ENCODE measurements around the gene ASCC1. TPM values are rescaled to one million over a fixed set of nuclear protein-coding genes. Genes with fewer than 3 reads are reported as not detected.

ASCC1 gene
- total and polyA plus RNA-seq, 2 experiments from 2014 or later: 13.7 to 37.2 TPM

GRCh38 chr10:72200883-72201282, 15.2 kb downstream of the ASCC1 start (continued):
- TF ChIP-seq, protein P1, sequence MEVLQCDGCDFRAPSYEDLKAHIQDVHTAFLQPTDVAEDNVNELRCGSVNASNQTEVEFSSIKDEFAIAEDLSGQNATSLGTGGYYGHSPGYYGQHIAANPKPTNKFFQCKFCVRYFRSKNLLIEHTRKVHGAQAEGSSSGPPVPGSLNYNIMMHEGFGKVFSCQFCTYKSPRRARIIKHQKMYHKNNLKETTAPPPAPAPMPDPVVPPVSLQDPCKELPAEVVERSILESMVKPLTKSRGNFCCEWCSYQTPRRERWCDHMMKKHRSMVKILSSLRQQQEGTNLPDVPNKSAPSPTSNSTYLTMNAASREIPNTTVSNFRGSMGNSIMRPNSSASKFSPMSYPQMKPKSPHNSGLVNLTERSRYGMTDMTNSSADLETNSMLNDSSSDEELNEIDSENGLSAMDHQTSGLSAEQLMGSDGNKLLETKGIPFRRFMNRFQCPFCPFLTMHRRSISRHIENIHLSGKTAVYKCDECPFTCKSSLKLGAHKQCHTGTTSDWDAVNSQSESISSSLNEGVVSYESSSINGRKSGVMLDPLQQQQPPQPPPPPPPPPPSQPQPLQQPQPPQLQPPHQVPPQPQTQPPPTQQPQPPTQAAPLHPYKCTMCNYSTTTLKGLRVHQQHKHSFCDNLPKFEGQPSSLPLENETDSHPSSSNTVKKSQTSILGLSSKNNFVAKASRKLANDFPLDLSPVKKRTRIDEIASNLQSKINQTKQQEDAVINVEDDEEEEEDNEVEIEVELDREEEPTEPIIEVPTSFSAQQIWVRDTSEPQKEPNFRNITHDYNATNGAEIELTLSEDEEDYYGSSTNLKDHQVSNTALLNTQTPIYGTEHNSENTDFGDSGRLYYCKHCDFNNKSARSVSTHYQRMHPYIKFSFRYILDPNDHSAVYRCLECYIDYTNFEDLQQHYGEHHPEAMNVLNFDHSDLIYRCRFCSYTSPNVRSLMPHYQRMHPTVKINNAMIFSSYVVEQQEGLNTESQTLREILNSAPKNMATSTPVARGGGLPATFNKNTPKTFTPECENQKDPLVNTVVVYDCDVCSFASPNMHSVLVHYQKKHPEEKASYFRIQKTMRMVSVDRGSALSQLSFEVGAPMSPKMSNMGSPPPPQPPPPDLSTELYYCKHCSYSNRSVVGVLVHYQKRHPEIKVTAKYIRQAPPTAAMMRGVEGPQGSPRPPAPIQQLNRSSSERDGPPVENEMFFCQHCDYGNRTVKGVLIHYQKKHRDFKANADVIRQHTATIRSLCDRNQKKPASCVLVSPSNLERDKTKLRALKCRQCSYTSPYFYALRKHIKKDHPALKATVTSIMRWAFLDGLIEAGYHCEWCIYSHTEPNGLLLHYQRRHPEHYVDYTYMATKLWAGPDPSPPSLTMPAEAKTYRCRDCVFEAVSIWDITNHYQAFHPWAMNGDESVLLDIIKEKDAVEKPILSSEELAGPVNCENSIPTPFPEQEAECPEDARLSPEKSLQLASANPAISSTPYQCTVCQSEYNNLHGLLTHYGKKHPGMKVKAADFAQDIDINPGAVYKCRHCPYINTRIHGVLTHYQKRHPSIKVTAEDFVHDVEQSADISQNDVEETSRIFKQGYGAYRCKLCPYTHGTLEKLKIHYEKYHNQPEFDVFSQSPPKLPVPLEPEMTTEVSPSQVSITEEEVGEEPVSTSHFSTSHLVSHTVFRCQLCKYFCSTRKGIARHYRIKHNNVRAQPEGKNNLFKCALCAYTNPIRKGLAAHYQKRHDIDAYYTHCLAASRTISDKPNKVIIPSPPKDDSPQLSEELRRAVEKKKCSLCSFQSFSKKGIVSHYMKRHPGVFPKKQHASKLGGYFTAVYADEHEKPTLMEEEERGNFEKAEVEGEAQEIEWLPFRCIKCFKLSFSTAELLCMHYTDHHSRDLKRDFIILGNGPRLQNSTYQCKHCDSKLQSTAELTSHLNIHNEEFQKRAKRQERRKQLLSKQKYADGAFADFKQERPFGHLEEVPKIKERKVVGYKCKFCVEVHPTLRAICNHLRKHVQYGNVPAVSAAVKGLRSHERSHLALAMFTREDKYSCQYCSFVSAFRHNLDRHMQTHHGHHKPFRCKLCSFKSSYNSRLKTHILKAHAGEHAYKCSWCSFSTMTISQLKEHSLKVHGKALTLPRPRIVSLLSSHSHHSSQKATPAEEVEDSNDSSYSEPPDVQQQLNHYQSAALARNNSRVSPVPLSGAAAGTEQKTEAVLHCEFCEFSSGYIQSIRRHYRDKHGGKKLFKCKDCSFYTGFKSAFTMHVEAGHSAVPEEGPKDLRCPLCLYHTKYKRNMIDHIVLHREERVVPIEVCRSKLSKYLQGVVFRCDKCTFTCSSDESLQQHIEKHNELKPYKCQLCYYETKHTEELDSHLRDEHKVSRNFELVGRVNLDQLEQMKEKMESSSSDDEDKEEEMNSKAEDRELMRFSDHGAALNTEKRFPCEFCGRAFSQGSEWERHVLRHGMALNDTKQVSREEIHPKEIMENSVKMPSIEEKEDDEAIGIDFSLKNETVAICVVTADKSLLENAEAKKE (CRISPR knock-in tag; IDR thresholded peaks at IDR 0.05): no peak
- TF ChIP-seq ETS1 (IDR thresholded peaks at IDR 0.05): no peak

DNA sequence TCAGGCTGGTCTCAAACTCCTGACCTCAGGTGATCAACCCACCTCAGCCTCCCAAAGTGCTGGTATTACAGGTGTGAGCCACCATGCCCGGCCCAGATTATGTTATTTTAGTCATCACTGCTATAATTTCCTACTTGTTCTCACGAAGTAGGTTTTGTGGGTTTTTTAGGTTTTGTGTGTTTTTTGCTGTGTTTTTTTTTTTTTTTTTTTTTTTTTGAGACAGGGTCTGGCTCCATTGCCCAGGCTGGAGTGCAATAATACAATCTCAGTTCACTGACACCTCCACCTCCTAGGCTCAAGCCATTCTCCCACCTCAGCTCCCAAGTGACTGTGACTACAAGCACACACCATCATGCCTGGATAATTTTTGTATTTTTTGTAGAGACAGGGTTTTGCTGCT, 21.1 kb downstream of the ASCC1 start:
- peaks cover 43% of the 10 kb centered on the region; the same call in 2 of the 3 replicates for H3K36me3 Mint-ChIP-seq (ENCODE audit: low read depth)
- TF ChIP-seq NANOG (IDR thresholded peaks at IDR 0.05; ENCODE audit: borderline replicate concordance) (no peak), EZH2 (IDR thresholded peaks at IDR 0.05; ENCODE audit: low read depth, unreplicated experiment) (no peak), ZNF114 (CRISPR knock-in tag; IDR thresholded peaks at IDR 0.05) (no peak), EZH2phosphoT487 (IDR thresholded peaks at IDR 0.05; ENCODE audit: unreplicated experiment) (no peak), CTCF (conservative IDR thresholded peaks at IDR 0.05; ENCODE audit: low read depth in 2 of 2) (no peak), ETS1 (IDR thresholded peaks at IDR 0.05) (no peak)

More for the DNA sequence above, 21.1 kb downstream of the ASCC1 start:
- Histone ChIP-seq H3K9me2 (ENCODE audit: insufficient read depth) (no peaks in the 10 kb centered on the region), H3K4me1 (ENCODE audit: insufficient read depth) (no peaks in the 10 kb centered on the region), H3K79me2 (replicated peaks; ENCODE audit: insufficient read depth) (no peaks in the 10 kb centered on the region), H4K20me1 (replicated peaks; ENCODE audit: insufficient read depth) (no peaks in the 10 kb centered on the region), H3K36me3 (ENCODE audit: insufficient read depth) (peaks cover 11% of the 10 kb centered on the region; the same call in 1 of the 2 replicates), H3K27me3 (ENCODE audit: insufficient read depth) (no peaks in the 10 kb centered on the region), H3K27ac (ENCODE audit: low read depth) (no peak overlapping the region), H3F3A (replicated peaks; ENCODE audit: low read depth) (0 out of 2 replicates have a peak, but pooled peaks cover 2% of the 10 kb centered on the region), H2AFZ (no peak overlapping the region), H3K4me2 (no peak overlapping the region), H3K4me3 (no peak overlapping the region)
- peaks cover 3% of the 10 kb centered on the region; the same call in 2 of the 3 replicates for H3K9me3 Mint-ChIP-seq
- H3K27me3 Mint-ChIP-seq (ENCODE audit: insufficient read depth, low read depth, poor library complexity): peaks cover 2% of the 10 kb centered on the region
- no peaks in the 10 kb centered on the region for H3K4me1 Mint-ChIP-seq
- no peak for DNase-seq (ENCODE audit: low spot score)
- ATAC-seq: no peak
- no peak overlapping the region for H3K27ac Mint-ChIP-seq
- H3K4me3 Mint-ChIP-seq: no peak overlapping the region

All from GM23338 (cell line).